Erythroblast (primary cell): ENCODE results near the gene KCNMB1.

ENCODE experiments used
- DNase-seq, 2 experiments: peaks; one replicate each; lab custom pipeline; 2025; lab: John Stamatoyannopoulos, UW
- GATA1 ChIP-seq: IDR thresholded peaks from 2 replicates; pipeline ENCODE4 v1.6.1; 2011; ENCODE audit warnings: low read depth, mild to moderate bottlenecking, control low read depth, low read length, moderate library complexity
- POLR2A ChIP-seq: IDR thresholded peaks from 2 replicates; pipeline ENCODE4 v1.6.1; 2011; ENCODE audit warnings: mild to moderate bottlenecking, low read length

The KCNMB1 gene

GRCh38 chr5:170336065-170336464 is 53.1 kb downstream of the KCNMB1 start:
- DNase-seq: no peak
- TF ChIP-seq GATA1 (no peak), POLR2A (no peak)

DNA sequence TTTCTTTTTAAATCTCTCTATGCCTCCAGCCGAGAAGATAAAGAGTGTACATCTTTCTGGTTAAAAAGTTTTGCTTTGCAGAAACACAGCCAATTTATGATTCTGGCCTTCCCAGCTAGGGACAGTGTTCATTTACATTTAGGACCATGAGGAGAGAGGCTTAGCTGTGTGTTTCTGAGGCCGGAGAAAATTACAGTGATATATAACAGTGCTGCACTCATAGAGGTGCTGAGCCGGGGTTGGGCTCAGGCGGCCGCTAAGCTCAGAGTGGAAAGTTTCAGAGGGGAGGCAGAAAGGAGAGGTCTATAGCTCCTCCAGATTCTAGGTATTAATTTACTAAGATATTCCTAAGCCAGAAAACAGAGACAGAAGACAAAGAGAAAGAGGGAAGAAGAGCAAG is 54.5 kb downstream of the KCNMB1 start:
- no peak for DNase-seq
- TF ChIP-seq GATA1 (no peak), POLR2A (no peak)

GRCh38 chr5:170333161-170333910 is 55.8 kb downstream of the KCNMB1 start:
- peak; percentile 51 for TF ChIP-seq POLR2A
- no peak for TF ChIP-seq GATA1
- peak; percentile 24 to 46 for DNase-seq

GRCh38 chr5:170332058-170332457 is 57.1 kb downstream of the KCNMB1 start:
- no peak for TF ChIP-seq GATA1
- no peak for TF ChIP-seq POLR2A
- no peak for DNase-seq

DNA sequence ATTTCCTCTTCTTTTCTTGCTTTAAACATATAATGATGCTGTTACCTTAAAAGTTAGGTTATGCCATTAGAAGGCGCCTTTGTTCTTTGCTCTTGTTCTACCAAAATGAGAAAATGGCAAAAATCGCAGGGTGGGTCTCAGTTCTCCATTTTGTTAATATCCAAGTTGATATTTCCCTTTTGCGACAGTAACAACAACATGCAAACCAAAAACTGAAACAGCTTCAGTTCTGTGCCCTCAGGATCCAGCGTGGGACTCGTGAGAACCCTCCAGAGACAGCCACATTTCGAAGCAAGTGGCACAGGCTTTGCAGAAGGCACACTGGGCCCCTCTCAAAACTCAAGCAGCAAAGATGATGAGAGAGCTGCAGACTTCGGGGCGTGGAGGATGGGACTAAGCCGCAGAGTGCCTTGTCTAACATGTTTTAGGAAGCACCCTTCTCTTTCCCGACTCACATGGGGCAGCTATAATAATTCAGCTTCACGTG is 58.6 kb downstream of the KCNMB1 start:
- TF ChIP-seq POLR2A (no peak), GATA1 (no peak)
- peak in 1 of 2 experiments; percentile 60 for DNase-seq

GRCh38 chr5:170329524-170329923 is 59.6 kb downstream of the KCNMB1 start:
- DNase-seq: no peak
- TF ChIP-seq POLR2A: no peak

GRCh38 chr5:170327829-170328228 is 61.3 kb downstream of the KCNMB1 start:
- no peak for DNase-seq
- TF ChIP-seq GATA1 (no peak), POLR2A (no peak)

GRCh38 chr5:170327168-170327567 is 62.0 kb downstream of the KCNMB1 start:
- DNase-seq: no peak
- peak; percentile 14 for TF ChIP-seq POLR2A
- no peak for TF ChIP-seq GATA1
